Neutrophil (primary cell): ENCODE data around the gene ATP6V0E1.

Experiments
- H3K27ac ChIP-seq: fragments of 200-600 bp; sonication (generic); 2 replicates; pipeline ENCODE4 v1.5.1; 2016; ENCODE audit warnings: mild to moderate bottlenecking, moderate library complexity
- H3K27me3 ChIP-seq: fragments of 200-600 bp; sonication (generic); 2 replicates; pipeline ENCODE4 v1.6.0; 2016; ENCODE audit warnings: mild to moderate bottlenecking
- H3K36me3 ChIP-seq: fragments of 200-600 bp; sonication (generic); 2 replicates; pipeline ENCODE4 v1.5.1; 2017
- H3K4me1 ChIP-seq, 2 experiments: fragments of 200-600 bp in 1 of 2; sonication (generic) in 1 of 2; 1 replicate in 1 of 2; 2 replicates in 1 of 2; pipeline versions ENCODE4 v1.5.1 to v1.6.1; 2013 to 2016; ENCODE audit warnings: low read depth in 1 of 2, low read length in 1 of 2, mild to moderate bottlenecking in 1 of 2, moderate library complexity in 1 of 2; ENCODE audit not compliant: control insufficient read depth in 1 of 2, insufficient read depth in 1 of 2
- H3K4me3 ChIP-seq, 2 experiments: fragments of 200-600 bp in 1 of 2; sonication (generic) in 1 of 2; 1 replicate in 1 of 2; 2 replicates in 1 of 2; pipeline ENCODE4 v1.5.1; 2013 to 2016; ENCODE audit warnings: low read depth in 1 of 2, low read length in 1 of 2, mild to moderate bottlenecking in 1 of 2, moderate library complexity in 1 of 2
- H3K9me3 ChIP-seq: fragments of 200-600 bp; sonication (generic); 2 replicates; pipeline ENCODE4 v1.5.1; 2016
- CTCF ChIP-seq: fragments of 200-600 bp; sonication (generic); IDR thresholded peaks from 2 replicates; pipeline ENCODE4 v1.5.1; 2016; ENCODE audit warnings: antibody characterized with exemption

ATP6V0E1 gene

GRCh38 chr5:172944741-172945140, 38.8 kb upstream of the ATP6V0E1 start:
- no peaks in the 10 kb centered on the region for H3K4me1 ChIP-seq
- no peaks in the 10 kb centered on the region for H3K9me3 ChIP-seq
- H3K27me3 ChIP-seq, result no peaks in the 10 kb centered on the region
- no peak overlapping the region for H3K27ac ChIP-seq
- no peak for TF ChIP-seq CTCF
- H3K36me3 ChIP-seq, result peaks cover 36% of the 10 kb centered on the region
- H3K4me3 ChIP-seq, result no peak overlapping the region

- Histone ChIP-seq H3K4me3 (no peak overlapping the region), H3K9me3 (no peaks in the 10 kb centered on the region), H3K27me3 (no peaks in the 10 kb centered on the region), H3K4me1 (no peaks in the 10 kb centered on the region), H3K27ac (no peak overlapping the region), H3K36me3 (peaks cover 32% of the 10 kb centered on the region)
- TF ChIP-seq CTCF, result no peak
Observed at GRCh38 chr5:172945151-172945550, 38.4 kb upstream of the ATP6V0E1 start.

- Histone ChIP-seq H3K36me3 (peaks cover 32% of the 10 kb centered on the region), H3K9me3 (no peaks in the 10 kb centered on the region), H3K27ac (no peak overlapping the region), H3K27me3 (no peaks in the 10 kb centered on the region), H3K4me3 (no peak overlapping the region), H3K4me1 (no peaks in the 10 kb centered on the region)
- no peak for TF ChIP-seq CTCF
Observed at GRCh38 chr5:172946146-172946545, 37.4 kb upstream of the ATP6V0E1 start.

- Histone ChIP-seq H3K36me3 (peaks cover 36% of the 10 kb centered on the region), H3K4me1 (no peaks in the 10 kb centered on the region), H3K9me3 (no peaks in the 10 kb centered on the region), H3K27ac (no peak overlapping the region), H3K27me3 (peaks cover 8% of the 10 kb centered on the region), H3K4me3 (no peak overlapping the region)
- no peak for TF ChIP-seq CTCF
Observed at GRCh38 chr5:172949426-172949825, 34.1 kb upstream of the ATP6V0E1 start.

- Histone ChIP-seq H3K4me3 (no peak overlapping the region), H3K27me3 (peaks cover 17% of the 10 kb centered on the region), H3K27ac (no peak overlapping the region), H3K9me3 (no peaks in the 10 kb centered on the region), H3K36me3 (peaks cover 36% of the 10 kb centered on the region), H3K4me1 (no peaks in the 10 kb centered on the region)
- TF ChIP-seq CTCF, result no peak
Observed at GRCh38 chr5:172950176-172950965, 33.2 kb upstream of the ATP6V0E1 start.
